UCSD-AML1 (cell line): Measurements from ENCODE around the gene RAP1A.
"Not testable (repeated sequence)": the region's sequence is repeated elsewhere in the genome, so short reads cannot be mapped to it uniquely, and the experiment has no call there.

ENCODE experiments used
- DNase-seq: peaks from one replicate; lab custom pipeline; 2025; ENCODE audit not compliant: unreplicated experiment; lab: John Stamatoyannopoulos, UW

RAP1A gene

GRCh38 chr1:111628153-111628552, 8.6 kb downstream of the RAP1A start:
- DNase-seq: no peak

DNA sequence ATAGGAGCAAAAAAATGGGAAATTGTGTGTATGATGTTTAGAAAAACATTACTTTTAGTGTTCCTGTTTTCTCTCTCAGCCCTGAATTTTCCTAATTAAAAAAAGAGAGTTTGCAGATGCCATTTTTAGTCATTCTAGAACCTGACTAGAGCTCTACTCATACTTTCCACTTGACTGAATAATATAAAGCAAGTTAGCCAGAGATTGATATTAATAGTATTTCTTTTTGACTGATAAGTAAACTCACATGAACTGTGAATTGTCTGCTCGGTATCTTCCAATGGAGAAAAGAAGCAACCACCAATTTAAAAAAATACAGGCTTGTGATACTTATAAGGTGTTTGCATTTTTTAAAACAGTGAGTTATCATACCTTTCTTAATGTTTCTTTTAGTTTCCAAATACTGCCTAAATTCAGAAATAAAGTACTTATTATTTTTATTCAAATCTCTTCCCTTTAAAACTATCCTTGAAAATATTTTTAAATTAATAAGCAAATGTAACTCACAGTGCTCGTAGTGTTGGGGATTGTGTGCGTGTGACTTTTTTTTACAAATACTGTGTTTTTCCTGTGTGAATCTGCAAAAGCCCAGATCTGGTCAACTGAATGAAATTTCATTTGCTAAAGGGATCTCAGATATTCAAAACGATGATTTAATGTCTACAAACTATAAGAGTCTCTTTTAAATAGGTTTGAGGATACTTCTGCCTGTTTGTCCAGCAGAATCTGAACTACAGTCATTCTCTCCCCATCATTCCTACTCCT, 9.8 kb downstream of the RAP1A start:
- DNase-seq: no peak

DNA sequence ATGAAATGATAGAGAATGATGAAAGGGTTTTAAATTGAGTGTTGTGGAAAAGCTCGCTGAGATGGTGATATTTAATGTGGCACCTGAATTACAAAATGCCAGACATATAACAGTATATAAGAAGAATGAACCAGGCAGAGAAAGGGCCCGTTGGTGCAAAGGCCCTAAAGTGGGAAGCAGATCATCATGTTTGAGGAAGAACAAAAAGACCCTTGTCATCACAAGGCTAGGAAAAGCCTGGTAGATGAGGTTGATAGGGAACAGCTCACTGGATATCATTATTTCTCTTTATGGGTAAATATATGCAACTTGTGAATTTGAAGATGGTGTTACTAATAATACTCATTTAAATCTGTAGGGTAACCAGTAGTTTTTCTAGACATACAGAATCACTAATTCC, 11.0 kb downstream of the RAP1A start:
- no peak for DNase-seq

- DNase-seq: no peak
These were observed 11.9 kb downstream of the RAP1A start for GRCh38 chr1:111631502-111631901.

- not testable (repeated sequence) for DNase-seq
These were observed 13.2 kb downstream of the RAP1A start for GRCh38 chr1:111632771-111633170.

DNA sequence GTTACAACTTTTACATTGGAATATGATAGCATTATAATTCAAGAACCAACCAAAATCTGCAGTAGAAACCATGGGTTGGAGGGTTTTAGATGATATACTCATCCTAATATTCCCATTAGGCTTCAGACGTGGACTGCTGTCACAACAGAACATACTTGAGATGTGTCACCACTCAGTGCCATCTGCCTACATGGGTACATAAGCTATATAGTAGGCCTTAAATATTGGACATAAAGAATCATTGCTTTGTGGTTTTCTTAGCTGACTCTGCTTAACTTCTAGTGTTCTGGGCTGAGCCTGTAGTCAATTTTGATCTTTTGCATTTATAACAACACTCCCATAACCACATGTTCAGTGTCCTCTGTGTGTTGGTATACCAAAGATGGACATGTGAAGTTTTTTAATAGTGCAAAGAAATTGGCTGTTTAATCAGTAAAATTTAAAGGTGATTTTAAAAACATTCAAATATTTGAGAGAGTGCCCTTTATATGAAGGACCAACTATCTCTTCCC, 14.2 kb downstream of the RAP1A start:
- DNase-seq: no peak

GRCh38 chr1:111635324-111636009, 15.9 kb downstream of the RAP1A start:
- DNase-seq: no peak

GRCh38 chr1:111638320-111638719, 18.7 kb downstream of the RAP1A start:
- DNase-seq: no peak

DNA sequence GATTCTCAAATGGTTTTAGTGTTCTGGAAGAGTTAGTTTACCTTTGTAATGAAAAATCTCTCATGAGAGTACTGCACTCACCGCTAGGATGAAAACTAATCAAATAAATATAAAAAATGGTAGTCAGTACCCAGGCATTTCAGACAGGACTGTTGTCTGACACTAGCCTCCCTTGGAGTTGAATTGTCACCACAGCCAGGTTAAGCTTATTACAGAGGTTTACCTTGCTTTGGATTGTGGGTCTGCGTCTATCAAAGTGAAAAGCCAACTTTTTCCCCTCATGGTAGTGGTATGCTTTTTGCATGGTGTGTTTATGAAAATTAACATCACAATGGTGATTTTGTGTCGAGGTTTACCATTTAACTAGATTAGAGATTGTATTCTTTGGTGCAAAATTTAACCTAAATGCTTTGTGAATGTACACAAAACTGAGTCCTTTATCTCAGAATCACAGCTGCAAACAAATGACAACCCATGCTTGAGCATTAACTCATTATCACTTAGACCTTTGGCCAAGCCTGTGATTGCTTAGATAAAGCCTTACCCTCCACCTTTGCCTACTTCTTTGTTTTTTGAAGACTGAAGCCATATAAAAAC, 20.1 kb downstream of the RAP1A start:
- no peak for DNase-seq

DNA sequence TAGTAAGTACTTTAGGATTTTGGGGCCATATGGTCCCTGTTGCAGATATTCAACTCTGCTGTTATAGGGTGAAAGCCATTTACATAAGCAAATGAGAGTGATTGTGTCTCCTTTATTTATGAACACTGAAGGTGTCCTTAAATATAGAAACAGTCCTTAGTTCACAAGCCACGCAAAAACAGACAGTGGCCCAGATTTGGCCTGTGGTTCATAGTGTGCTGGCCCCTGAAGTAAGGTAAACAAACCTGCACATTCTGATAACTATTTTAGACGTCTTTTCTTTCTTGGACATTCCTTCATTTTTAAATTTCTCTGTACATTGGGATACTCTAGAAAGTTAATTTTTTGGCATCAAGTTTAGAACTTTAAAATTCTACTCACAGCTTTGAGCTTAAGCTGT, 23.5 kb downstream of the RAP1A start:
- no peak for DNase-seq

GRCh38 chr1:111643696-111644095, 24.1 kb downstream of the RAP1A start:
- no peak for DNase-seq

DNA sequence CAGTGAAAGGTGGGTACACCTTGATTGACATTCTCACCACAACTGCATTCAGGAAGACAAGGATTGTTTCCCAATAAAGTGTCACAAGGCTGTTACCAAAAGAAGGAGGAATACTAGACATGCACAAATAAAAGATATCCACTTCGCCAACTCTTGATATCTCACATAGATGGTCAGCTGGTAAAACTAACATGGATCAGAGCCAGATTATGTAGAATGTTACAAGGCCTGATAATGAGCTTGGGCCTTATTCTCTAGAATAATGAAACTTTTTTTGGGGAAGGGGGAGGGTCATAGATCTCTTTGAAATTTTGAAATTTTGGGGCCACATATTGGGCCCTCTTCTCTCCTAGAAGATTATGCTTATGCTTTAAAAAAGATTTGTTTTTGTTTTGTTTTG, 24.9 kb downstream of the RAP1A start:
- DNase-seq: no peak

DNA sequence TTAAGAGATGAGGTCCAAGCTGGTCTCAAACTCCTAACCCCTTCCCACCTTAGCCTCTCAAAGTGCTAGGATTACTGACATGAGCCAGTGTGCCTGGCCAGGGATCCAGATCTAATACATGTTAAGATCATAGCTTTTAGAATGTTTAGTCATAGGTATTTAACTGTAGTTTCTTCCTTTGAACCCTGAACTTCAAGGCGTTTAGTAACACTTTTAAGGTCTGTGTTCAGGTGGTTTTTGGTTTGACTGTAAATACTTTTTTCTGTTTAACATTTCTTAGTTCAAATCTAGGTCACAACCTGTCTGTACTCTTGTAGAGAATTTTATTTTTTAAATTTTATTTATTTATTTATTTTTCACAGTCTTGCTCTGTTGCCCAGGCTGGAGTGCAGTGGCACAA, 28.1 kb downstream of the RAP1A start:
- DNase-seq: no peak

- DNase-seq: no peak
These were observed 29.2 kb downstream of the RAP1A start for GRCh38 chr1:111648806-111649205.

- no peak for DNase-seq
These were observed 29.6 kb downstream of the RAP1A start for GRCh38 chr1:111649227-111649626.

GRCh38 chr1:111649648-111650047, 30.1 kb downstream of the RAP1A start:
- no peak for DNase-seq

- no peak for DNase-seq
These were observed 34.1 kb downstream of the RAP1A start for GRCh38 chr1:111653709-111654108.

DNA sequence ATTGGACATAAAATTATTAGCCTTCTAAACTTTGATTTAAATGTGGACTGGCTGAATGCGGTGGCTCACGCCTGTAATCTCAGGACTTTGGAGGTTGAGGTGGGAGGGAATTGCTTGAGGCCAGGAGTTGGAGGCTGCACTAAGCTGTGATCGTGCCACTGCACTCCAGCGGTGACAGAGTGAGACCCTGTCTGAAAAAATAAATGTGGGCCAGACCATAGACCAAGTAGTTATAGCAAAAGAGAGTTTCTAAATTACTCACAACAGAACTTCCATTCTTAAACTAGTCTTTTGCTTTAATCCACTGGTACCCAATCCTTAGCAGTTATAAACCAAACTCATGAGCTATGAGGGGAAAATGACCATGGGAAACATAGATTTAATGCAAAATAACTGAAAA, 35.2 kb downstream of the RAP1A start:
- no peak for DNase-seq

DNA sequence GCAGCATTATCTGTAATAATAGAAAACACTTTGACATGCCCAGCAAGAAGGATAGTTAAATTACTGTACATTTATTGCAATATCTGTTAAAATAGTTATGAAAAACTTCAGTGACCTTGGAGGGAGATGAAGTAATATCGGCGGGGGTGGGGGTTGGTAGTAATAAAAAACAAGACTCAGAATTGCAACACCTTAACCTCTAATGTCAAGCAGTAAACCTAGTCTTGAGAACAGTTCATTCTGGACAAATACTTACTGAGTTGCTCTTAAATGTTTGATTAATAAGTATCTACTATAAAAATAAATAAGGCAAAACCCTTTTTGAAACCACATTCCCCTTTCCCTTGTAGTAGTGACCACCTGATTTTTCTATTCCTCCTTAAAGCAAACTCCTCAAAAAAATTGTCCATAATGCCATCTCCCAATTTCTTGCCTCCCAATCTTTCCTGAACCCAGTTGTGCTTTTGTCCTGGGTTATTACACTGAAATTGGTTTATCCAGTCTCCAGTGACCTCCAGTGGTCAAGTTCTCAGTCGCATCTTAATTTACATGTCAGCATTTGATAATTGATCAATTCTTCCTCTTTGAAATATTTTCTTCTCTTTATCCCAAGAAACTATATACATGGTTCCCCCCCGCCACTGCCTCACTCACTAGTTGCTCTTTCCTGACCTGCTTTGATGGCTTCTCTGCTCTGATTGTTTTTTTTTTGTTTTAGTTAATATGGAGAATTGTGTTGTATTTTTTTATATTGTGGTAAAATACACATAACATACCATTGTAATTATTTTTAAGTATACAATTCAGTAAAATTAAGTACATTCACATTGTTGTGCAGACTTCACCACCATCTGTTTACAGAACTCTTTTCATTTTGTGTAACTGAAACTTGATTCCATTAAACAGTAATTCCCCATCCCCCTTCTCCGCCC, 36.8 kb downstream of the RAP1A start:
- DNase-seq: no peak

DNA sequence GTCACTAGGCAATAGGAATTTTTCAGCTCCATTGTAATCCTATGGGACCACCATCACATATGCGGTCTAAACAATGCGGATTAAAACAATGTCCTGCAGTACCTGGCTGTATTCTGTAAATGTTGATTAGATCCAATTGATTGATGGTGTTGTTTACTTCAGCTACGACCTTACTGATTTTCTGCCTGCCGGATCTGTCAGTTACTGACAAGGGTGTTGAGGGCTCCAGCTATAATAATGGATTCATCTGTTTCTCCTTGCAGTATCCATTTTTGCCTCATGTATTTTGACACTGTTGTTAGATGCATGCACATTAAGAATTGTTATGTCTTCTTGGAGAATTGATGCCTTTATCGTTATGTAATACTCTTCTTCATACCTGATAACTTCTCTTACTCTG, 39.0 kb downstream of the RAP1A start:
- DNase-seq: no peak
